ENCODE results near the gene CD72.
"Not testable (repeated sequence)": the region's sequence is repeated elsewhere in the genome, so short reads cannot be mapped to it uniquely, and the experiment has no call there.

The CD72 gene

GRCh38 chr9:35649431-35650340 lies 31.5 kb upstream of the CD72 start:
- no peak for DNase-seq

GRCh38 chr9:35646533-35647265 lies 28.5 kb upstream of the CD72 start:
- DNase-seq = no peak

- no peak for DNase-seq
Observed at GRCh38 chr9:35646153-35646532, 27.9 kb upstream of the CD72 start.

- not testable (repeated sequence) for DNase-seq
Observed at GRCh38 chr9:35645736-35646135, 27.5 kb upstream of the CD72 start.

GRCh38 chr9:35643046-35643445 lies 24.8 kb upstream of the CD72 start:
- DNase-seq = no peak

- DNase-seq = not testable (repeated sequence)
Observed at GRCh38 chr9:35641478-35641877, 23.3 kb upstream of the CD72 start.

- DNase-seq = not testable (repeated sequence)
Observed at GRCh38 chr9:35640431-35640830, 22.2 kb upstream of the CD72 start.

GRCh38 chr9:35639631-35640030 lies 21.4 kb upstream of the CD72 start:
- DNase-seq = no peak

- DNase-seq = not testable (repeated sequence)
Observed at GRCh38 chr9:35639225-35639624, 21.0 kb upstream of the CD72 start.

GRCh38 chr9:35638751-35639150 lies 20.5 kb upstream of the CD72 start:
- not testable (repeated sequence) for DNase-seq

GRCh38 chr9:35637427-35637955 lies 19.3 kb upstream of the CD72 start:
- not testable (repeated sequence) for DNase-seq

- not testable (repeated sequence) for DNase-seq
Observed at GRCh38 chr9:35636877-35637246, 18.6 kb upstream of the CD72 start.

- no peak for DNase-seq
Observed at GRCh38 chr9:35636135-35636876, 18.1 kb upstream of the CD72 start.

- no peak for DNase-seq
Observed at GRCh38 chr9:35635730-35636129, 17.5 kb upstream of the CD72 start.

- DNase-seq = no peak
Observed at GRCh38 chr9:35629597-35629996, 11.4 kb upstream of the CD72 start.

GRCh38 chr9:35628389-35628991 lies 10.3 kb upstream of the CD72 start:
- no peak for DNase-seq

GRCh38 chr9:35627575-35627974 lies 9.4 kb upstream of the CD72 start:
- no peak for DNase-seq

GRCh38 chr9:35619800-35620158 lies 1.6 kb upstream of the CD72 start:
- no peak for DNase-seq

- no peak for DNase-seq
Observed at GRCh38 chr9:35618854-35619799, 914 bp upstream of the CD72 start.

GRCh38 chr9:35617548-35617947 lies 665 bp downstream of the CD72 start:
- no peak for DNase-seq

- DNase-seq = no peak
Observed at GRCh38 chr9:35616681-35617459, 1.3 kb downstream of the CD72 start.

All from NCI-H187 treated with DMSO at 0.1 percent for 48 hours (cell line).